Renal cortical epithelial cell (primary cell): ENCODE data around the gene SF3B4. TPM values are rescaled to one million over a fixed set of nuclear protein-coding genes. Genes with fewer than 3 reads are reported as not detected.
A peak's percentile ranks its signal among the peaks of the same experiment; 100 is the strongest.
"Not testable (repeated sequence)": the region's sequence is repeated elsewhere in the genome, so short reads cannot be mapped to it uniquely, and the experiment has no call there.

Source experiments
- DNase-seq: peaks from one replicate; pipeline ENCODE4 v3.0.0-alpha.2; 2011; ENCODE audit warnings: low read depth
- total RNA-seq: library from RNA; depleted of rRNA; stranded (reverse); fragments of >200 nt; gene quantifications from 2 replicates; pipeline ENCODE4 v1.2.3, GENCODE V29; 2014

SF3B4 gene
- total RNA-seq, 1 donor from 2014 or later, result 20.0 TPM

GRCh38 chr1:149887456-149888246 lies 40.0 kb downstream of the SF3B4 start:
- DNase-seq, result peak; percentile 99

GRCh38 chr1:149887196-149887455 lies 40.5 kb downstream of the SF3B4 start:
- DNase-seq, result not testable (repeated sequence)

GRCh38 chr1:149886396-149887195 lies 41.0 kb downstream of the SF3B4 start:
- peak; percentile 99 for DNase-seq

GRCh38 chr1:149886121-149886395 lies 41.5 kb downstream of the SF3B4 start:
- peak; percentile 16 for DNase-seq

- DNase-seq, result peak; percentile 55
These were observed 42.1 kb downstream of the SF3B4 start for GRCh38 chr1:149885339-149886120.

GRCh38 chr1:149884433-149885338 lies 42.9 kb downstream of the SF3B4 start:
- peak; percentile 18 for DNase-seq

GRCh38 chr1:149883598-149884247 lies 43.9 kb downstream of the SF3B4 start:
- DNase-seq, result no peak

- DNase-seq, result no peak
These were observed 45.7 kb downstream of the SF3B4 start for GRCh38 chr1:149881876-149882275.

GRCh38 chr1:149879556-149879955 lies 48.0 kb downstream of the SF3B4 start:
- no peak for DNase-seq

- DNase-seq, result no peak
These were observed 50.2 kb downstream of the SF3B4 start for GRCh38 chr1:149877211-149877946.

Other genes starting within 250 kb of the SF3B4 start
- not detected in 2 replicates for gene FCGR1A, start 145.1 kb downstream of the SF3B4 start, total RNA-seq
- 9.7 and 11.0 TPM in 2 replicates for gene BOLA1, start 28.2 kb downstream of the SF3B4 start, total RNA-seq
- gene SV2A, start 10.0 kb downstream of the SF3B4 start, total RNA-seq, result 1.6 and 1.7 TPM in 2 replicates
- 5.6 and 7.3 TPM in 2 replicates for gene MTMR11, start 9.1 kb upstream of the SF3B4 start, total RNA-seq
- 11.3 and 29.5 TPM in 2 replicates for gene OTUD7B, start 82.9 kb upstream of the SF3B4 start, total RNA-seq
- gene VPS45, start 140.0 kb upstream of the SF3B4 start, total RNA-seq, result 35.4 and 46.3 TPM in 2 replicates
- gene PLEKHO1, start 222.1 kb upstream of the SF3B4 start, total RNA-seq, result 10.0 and 26.7 TPM in 2 replicates